ENCODE measurements around the gene LGSN. TPM values are rescaled to one million over a fixed set of nuclear protein-coding genes. Genes with fewer than 3 reads are reported as not detected.

The LGSN gene
- total and polyA plus RNA-seq, 8 donors: 0.03 to 0.55 (median 0.06) TPM; not detected in 5

DNA sequence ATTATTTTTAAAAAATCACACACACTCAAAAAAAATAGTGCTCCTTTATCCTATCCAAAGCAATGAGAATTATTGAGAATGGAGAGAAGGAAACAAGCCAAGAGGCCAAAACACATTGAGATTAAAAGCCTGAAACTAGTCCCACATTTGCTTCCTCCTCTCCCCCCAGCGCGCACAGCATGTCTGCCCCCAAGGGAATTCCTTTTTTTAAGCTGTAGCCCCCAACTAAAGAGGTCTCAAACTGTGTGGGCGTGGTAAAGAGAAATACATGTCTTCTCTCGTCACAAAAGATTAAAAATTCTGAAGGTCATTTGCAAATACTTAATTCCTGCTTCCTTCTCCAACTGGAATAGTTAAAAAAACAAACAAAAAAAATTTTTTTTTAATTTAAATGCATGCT lies 52.7 kb downstream of the LGSN start:
- DNase-seq: no peak
- WGBS, 5 donors: 62 to 88% (median 76%) methylated on average over 4 of the region's 4 CpGs
- H3K4me1 ChIP-seq: no peaks in the 10 kb centered on the region
- no peak overlapping the region for H3K4me3 ChIP-seq
- no peak overlapping the region for H3K27ac ChIP-seq
- no peaks in the 10 kb centered on the region for H3K9me3 ChIP-seq
- H3K36me3 ChIP-seq: no peaks in the 10 kb centered on the region
- TF ChIP-seq, protein P1, sequence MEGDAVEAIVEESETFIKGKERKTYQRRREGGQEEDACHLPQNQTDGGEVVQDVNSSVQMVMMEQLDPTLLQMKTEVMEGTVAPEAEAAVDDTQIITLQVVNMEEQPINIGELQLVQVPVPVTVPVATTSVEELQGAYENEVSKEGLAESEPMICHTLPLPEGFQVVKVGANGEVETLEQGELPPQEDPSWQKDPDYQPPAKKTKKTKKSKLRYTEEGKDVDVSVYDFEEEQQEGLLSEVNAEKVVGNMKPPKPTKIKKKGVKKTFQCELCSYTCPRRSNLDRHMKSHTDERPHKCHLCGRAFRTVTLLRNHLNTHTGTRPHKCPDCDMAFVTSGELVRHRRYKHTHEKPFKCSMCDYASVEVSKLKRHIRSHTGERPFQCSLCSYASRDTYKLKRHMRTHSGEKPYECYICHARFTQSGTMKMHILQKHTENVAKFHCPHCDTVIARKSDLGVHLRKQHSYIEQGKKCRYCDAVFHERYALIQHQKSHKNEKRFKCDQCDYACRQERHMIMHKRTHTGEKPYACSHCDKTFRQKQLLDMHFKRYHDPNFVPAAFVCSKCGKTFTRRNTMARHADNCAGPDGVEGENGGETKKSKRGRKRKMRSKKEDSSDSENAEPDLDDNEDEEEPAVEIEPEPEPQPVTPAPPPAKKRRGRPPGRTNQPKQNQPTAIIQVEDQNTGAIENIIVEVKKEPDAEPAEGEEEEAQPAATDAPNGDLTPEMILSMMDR (IDR thresholded peaks at IDR 0.05): no peak
- no peak for TF ChIP-seq POLR2A (IDR thresholded peaks at IDR 0.05)
- no peak for TF ChIP-seq EP300 (IDR thresholded peaks at IDR 0.05)
- TF ChIP-seq POLR2AphosphoS5 (IDR thresholded peaks at IDR 0.05): no peak
- H3K27me3 ChIP-seq: no peaks in the 10 kb centered on the region
- intact Hi-C loops (cut with DNase I; ENCODE audit: low total_unique reads): no loop called here

DNA sequence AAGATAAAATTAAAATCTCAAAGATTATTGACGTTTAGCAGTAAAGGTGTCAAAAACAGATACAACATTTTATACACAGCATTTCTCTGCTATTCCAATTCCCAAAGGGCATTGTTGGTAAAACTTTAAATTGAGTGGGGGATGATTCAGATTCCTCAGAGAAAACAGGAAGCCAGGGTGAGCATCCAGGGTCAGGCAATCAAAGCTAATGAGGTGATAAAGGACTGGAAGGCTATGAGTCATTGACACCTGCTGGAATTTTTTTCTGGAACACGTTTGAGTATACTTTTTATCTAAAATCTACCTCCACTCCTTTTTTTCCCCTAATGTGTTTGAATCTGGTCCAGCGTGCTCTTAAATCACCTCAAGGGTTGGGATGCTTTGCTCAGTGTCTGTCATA lies 56.3 kb downstream of the LGSN start:
- Histone ChIP-seq H3K4me1 (peaks cover 0 to 5% (median 0%) of the 10 kb centered on the region in 4 donors), H3K27me3 (no peaks in the 10 kb centered on the region), H3K9me3 (no peaks in the 10 kb centered on the region), H3K27ac (no peak overlapping the region), H3K4me3 (no peak overlapping the region), H3K36me3 (no peaks in the 10 kb centered on the region)
- TF ChIP-seq POLR2A (IDR thresholded peaks at IDR 0.05) (no peak), EP300 (IDR thresholded peaks at IDR 0.05) (no peak), POLR2AphosphoS5 (IDR thresholded peaks at IDR 0.05) (no peak)
- TF ChIP-seq, protein P1 (IDR thresholded peaks at IDR 0.05): no peak
- intact Hi-C loops (cut with DNase I; ENCODE audit: low total_unique reads): no loop called here
- WGBS, 5 donors: 25 to 36% (median 27%) methylated on average over 3 of the region's 3 CpGs
- DNase-seq: no peak

DNA sequence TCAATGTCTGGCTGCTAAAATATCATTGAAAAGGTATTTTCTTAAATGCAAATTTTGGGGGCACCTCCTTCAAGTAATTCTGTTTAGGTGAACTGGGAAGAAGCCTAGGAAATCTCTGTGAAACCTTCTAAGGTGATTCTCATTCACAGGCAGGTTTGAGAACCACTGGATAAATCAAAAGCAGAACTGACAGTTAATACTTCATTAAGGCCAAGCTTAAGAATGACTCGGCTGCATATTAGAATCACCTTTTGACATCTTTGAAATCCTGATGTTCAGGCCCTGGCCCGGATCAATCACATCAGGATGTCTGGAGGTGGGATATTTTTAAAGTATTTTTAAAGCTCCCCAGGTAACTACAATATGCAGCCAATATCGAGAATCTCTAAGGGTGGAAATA lies 58.0 kb downstream of the LGSN start:
- Histone ChIP-seq H3K27ac (no peak overlapping the region), H3K36me3 (no peaks in the 10 kb centered on the region), H3K4me3 (no peak overlapping the region), H3K4me1 (peaks cover 0 to 5% (median 0%) of the 10 kb centered on the region in 4 donors), H3K27me3 (no peaks in the 10 kb centered on the region), H3K9me3 (no peaks in the 10 kb centered on the region)
- TF ChIP-seq EP300 (IDR thresholded peaks at IDR 0.05) (no peak), POLR2AphosphoS5 (IDR thresholded peaks at IDR 0.05) (no peak), POLR2A (IDR thresholded peaks at IDR 0.05) (no peak)
- TF ChIP-seq, protein P1 (IDR thresholded peaks at IDR 0.05): no peak
- intact Hi-C loops (cut with DNase I; ENCODE audit: low total_unique reads): no loop called here
- DNase-seq: no peak
- 62 to 79% (median 72%) methylated on average over 3 of the region's 3 CpGs for WGBS, 5 donors

DNA sequence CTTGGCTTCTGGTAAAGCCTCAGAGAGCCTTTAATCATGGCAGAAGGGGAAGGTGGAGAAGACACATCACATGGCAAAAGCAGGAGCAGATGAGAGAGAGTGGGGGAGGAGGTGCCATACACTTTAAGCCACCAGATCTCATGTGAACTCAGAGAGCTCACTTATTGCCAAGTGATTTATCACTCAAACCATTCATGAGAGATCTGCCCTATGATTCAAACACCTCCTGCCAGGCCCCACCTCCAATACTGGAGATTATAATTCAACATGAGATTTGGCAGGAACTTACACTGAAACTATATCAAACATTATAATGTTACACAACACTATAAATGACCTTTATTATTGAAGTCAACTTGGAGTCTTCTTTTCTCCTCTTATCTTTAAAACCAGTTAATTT lies 60.6 kb downstream of the LGSN start:
- no peak for DNase-seq
- Histone ChIP-seq H3K4me1 (peaks cover 0 to 5% (median 0%) of the 10 kb centered on the region in 4 donors), H3K4me3 (no peak overlapping the region), H3K27me3 (no peaks in the 10 kb centered on the region), H3K9me3 (no peaks in the 10 kb centered on the region), H3K36me3 (no peaks in the 10 kb centered on the region), H3K27ac (peak overlapping the region in 1 of 5 donors; percentile 14)
- intact Hi-C loops (cut with DNase I; ENCODE audit: low total_unique reads): no loop called here
- TF ChIP-seq, protein P1 (IDR thresholded peaks at IDR 0.05): no peak
- TF ChIP-seq EP300 (IDR thresholded peaks at IDR 0.05) (no peak), POLR2AphosphoS5 (IDR thresholded peaks at IDR 0.05) (no peak), POLR2A (IDR thresholded peaks at IDR 0.05) (no peak)

All from stomach (tissue), 9 donors.